Measurements from ENCODE around the gene SOSTDC1. TPM values are rescaled to one million over a fixed set of nuclear protein-coding genes. Genes with fewer than 3 reads are reported as not detected.

Gene SOSTDC1
- total RNA-seq, 4 donors from 2014 or later: 13.6 to 66.5 (median 24.0) TPM

GRCh38 chr7:16493266-16493665 lies 27.7 kb upstream of the SOSTDC1 start:
- DNase-seq (ENCODE audit: low spot score in 2 of 2): no peak
- 83 to 85% methylated on average over 2 of the region's 2 CpGs for WGBS, 2 donors
- TF ChIP-seq POLR2A (IDR thresholded peaks at IDR 0.05): no peak
- TF ChIP-seq CTCF (IDR thresholded peaks at IDR 0.05): no peak
- intact Hi-C loops (cut with DNase I; ENCODE audit: low total_unique reads): no loop called here
- no peak overlapping the region for H3K4me3 ChIP-seq (ENCODE audit: low read depth, poor library complexity, severe bottlenecking)

- intact Hi-C loops (cut with DNase I; ENCODE audit: low total_unique reads): no loop called here
- no peak for DNase-seq (ENCODE audit: low spot score in 2 of 2)
- no peak for TF ChIP-seq CTCF (IDR thresholded peaks at IDR 0.05)
- WGBS, 2 donors: 36 to 42% methylated on average over 3 of the region's 3 CpGs
- no peak overlapping the region for H3K4me3 ChIP-seq (ENCODE audit: low read depth, poor library complexity, severe bottlenecking)
Observed at GRCh38 chr7:16492513-16493062, 27.1 kb upstream of the SOSTDC1 start.

- H3K4me3 ChIP-seq (ENCODE audit: low read depth, poor library complexity, severe bottlenecking): no peak overlapping the region
- intact Hi-C loops (cut with DNase I; ENCODE audit: low total_unique reads): no loop called here
- 74 to 87% methylated on average over 2 of the region's 2 CpGs for WGBS, 2 donors
- DNase-seq (ENCODE audit: low spot score in 2 of 2): no peak
- TF ChIP-seq POLR2A (IDR thresholded peaks at IDR 0.05) (no peak), CTCF (IDR thresholded peaks at IDR 0.05) (no peak)
Observed at GRCh38 chr7:16491148-16491547, 25.6 kb upstream of the SOSTDC1 start.

- 75 to 82% methylated on average over 4 of the region's 4 CpGs for WGBS, 2 donors
- intact Hi-C loops (cut with DNase I; ENCODE audit: low total_unique reads): no loop called here
- H3K4me3 ChIP-seq (ENCODE audit: low read depth, poor library complexity, severe bottlenecking): no peak overlapping the region
- no peak for DNase-seq (ENCODE audit: low spot score in 2 of 2)
- TF ChIP-seq CTCF (IDR thresholded peaks at IDR 0.05) (no peak), POLR2A (IDR thresholded peaks at IDR 0.05) (no peak)
Observed at GRCh38 chr7:16484453-16485158, 19.1 kb upstream of the SOSTDC1 start.

GRCh38 chr7:16479591-16479990 lies 14.1 kb upstream of the SOSTDC1 start:
- DNase-seq (ENCODE audit: low spot score in 2 of 2): no peak
- WGBS, 2 donors: 56 to 65% methylated on average over 7 of the region's 7 CpGs
- intact Hi-C loops (cut with DNase I; ENCODE audit: low total_unique reads): no loop called here
- H3K4me3 ChIP-seq (ENCODE audit: low read depth, poor library complexity, severe bottlenecking): no peak overlapping the region
- TF ChIP-seq CTCF (IDR thresholded peaks at IDR 0.05) (no peak), POLR2A (IDR thresholded peaks at IDR 0.05) (no peak)

GRCh38 chr7:16479161-16479560 lies 13.6 kb upstream of the SOSTDC1 start:
- WGBS, 2 donors: 85 to 86% methylated on average over 4 of the region's 4 CpGs
- intact Hi-C loops (cut with DNase I; ENCODE audit: low total_unique reads): no loop called here
- DNase-seq (ENCODE audit: low spot score in 2 of 2): no peak
- TF ChIP-seq POLR2A (IDR thresholded peaks at IDR 0.05) (no peak), CTCF (IDR thresholded peaks at IDR 0.05) (no peak)
- H3K4me3 ChIP-seq (ENCODE audit: low read depth, poor library complexity, severe bottlenecking): no peak overlapping the region

All from lower leg skin (tissue), 4 donors.